PC-3 (cell line): ENCODE data around the gene SIGMAR1.

ENCODE experiments used
- CTCF ChIP-seq: fragments of 300-600 bp; sonication (generic); conservative IDR thresholded peaks from 2 replicates; pipeline ENCODE4 v1.5.1; 2017; ENCODE audit warnings: antibody characterized with exemption, low read depth, mild to moderate bottlenecking, low read length
- EZH2 ChIP-seq: fragments of 300-600 bp; sonication (generic); IDR thresholded peaks from one replicate; pipeline ENCODE4 v1.6.1; 2017; ENCODE audit warnings: antibody characterized with exemption, mild to moderate bottlenecking, low read length; ENCODE audit not compliant: unreplicated experiment
- EZH2phosphoT487 ChIP-seq: fragments of 300-600 bp; sonication (generic); IDR thresholded peaks from 2 replicates; pipeline ENCODE4 v1.6.1; 2018; ENCODE audit warnings: mild to moderate bottlenecking, antibody characterized with exemption, low read length, borderline replicate concordance

GRCh38 chr9:34671307-34671706 is 33.7 kb upstream of the SIGMAR1 start:
- TF ChIP-seq CTCF = no peak
- no peak for TF ChIP-seq EZH2
- no peak for TF ChIP-seq EZH2phosphoT487
